ENCODE results near the gene PTPRT.

GRCh38 chr20:42982218-42982617 lies 207.5 kb downstream of the PTPRT start:
- TF ChIP-seq, protein P1, sequence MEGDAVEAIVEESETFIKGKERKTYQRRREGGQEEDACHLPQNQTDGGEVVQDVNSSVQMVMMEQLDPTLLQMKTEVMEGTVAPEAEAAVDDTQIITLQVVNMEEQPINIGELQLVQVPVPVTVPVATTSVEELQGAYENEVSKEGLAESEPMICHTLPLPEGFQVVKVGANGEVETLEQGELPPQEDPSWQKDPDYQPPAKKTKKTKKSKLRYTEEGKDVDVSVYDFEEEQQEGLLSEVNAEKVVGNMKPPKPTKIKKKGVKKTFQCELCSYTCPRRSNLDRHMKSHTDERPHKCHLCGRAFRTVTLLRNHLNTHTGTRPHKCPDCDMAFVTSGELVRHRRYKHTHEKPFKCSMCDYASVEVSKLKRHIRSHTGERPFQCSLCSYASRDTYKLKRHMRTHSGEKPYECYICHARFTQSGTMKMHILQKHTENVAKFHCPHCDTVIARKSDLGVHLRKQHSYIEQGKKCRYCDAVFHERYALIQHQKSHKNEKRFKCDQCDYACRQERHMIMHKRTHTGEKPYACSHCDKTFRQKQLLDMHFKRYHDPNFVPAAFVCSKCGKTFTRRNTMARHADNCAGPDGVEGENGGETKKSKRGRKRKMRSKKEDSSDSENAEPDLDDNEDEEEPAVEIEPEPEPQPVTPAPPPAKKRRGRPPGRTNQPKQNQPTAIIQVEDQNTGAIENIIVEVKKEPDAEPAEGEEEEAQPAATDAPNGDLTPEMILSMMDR (IDR thresholded peaks at IDR 0.05): no peak
- TF ChIP-seq POLR2A (IDR thresholded peaks at IDR 0.05): no peak

Data from ovary (tissue), 3 donors.